ENCODE measurements around the gene RHOT2.

Gene RHOT2

DNA sequence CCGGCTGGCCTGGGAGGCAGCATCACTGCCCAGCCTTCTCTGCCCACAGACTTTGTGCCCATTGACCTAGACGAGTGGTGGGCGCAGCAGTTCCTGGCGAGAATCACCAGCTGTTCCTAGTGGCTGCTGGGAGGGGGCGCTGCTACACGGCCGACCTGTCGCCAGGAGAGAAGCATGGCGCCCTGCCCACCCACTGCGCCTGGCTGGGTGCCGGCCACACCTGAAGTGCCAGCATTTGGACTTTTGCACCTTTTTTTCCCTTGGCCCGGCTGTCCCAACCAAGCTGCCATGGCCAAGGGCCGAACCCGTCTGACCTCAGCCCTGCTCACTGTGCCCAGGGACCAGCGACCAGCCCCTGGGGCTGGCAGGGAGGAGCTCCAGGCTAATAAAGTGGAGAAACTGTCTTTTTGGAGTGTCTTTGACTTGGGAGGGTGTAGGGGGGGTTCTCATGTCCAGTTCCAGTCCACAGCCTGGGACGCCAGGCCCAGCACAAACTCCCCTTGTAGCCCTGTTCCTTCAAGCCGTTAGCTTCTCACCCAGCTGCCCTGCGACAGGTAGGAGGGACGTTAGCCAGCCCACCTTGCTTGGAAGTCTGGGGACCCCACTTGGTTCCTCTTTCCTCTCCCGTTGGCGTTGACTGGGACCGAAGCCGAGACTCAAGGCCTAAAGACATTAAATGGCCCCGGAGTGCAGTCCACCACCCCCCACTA lies 19.7 kb upstream of the RHOT2 start:
- DNase-seq: peak; percentile 17

GRCh38 chr16:648781-649589 lies 18.9 kb upstream of the RHOT2 start, which contains the start of gene WDR90:
WDR90 (plus strand) TSS chr16:649365; CDS start chr16:649417, 52 bp downstream.
- DNase-seq: peak; percentile 75

DNA sequence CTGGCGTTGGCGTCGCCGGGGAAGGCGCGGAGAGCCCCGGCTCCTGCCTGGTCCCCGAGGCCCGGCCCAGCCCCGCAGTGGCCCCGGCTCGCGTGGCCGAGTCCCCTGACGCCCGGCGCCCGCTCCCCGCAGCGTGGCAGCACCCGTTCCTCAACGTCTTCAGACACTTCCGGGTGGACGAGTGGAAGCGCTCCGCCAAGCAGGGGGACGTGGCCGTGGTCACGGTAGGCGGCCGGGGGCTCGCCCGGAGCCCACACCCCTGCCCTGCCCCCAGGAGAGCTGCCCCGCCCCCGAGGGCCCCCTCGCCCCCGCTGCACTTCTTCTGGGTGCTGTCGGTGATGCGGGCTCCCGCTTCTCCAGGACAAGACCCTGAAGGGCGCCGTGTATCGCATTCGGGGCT lies 18.3 kb upstream of the RHOT2 start:
- DNase-seq: no peak

GRCh38 chr16:651844-652243 lies 16.1 kb upstream of the RHOT2 start:
- no peak for DNase-seq

- no peak for DNase-seq
Measured at GRCh38 chr16:652454-653305, 15.3 kb upstream of the RHOT2 start.

- no peak for DNase-seq
Measured at GRCh38 chr16:654034-654433, 13.9 kb upstream of the RHOT2 start.

GRCh38 chr16:657487-657886 lies 10.4 kb upstream of the RHOT2 start:
- DNase-seq: no peak

DNA sequence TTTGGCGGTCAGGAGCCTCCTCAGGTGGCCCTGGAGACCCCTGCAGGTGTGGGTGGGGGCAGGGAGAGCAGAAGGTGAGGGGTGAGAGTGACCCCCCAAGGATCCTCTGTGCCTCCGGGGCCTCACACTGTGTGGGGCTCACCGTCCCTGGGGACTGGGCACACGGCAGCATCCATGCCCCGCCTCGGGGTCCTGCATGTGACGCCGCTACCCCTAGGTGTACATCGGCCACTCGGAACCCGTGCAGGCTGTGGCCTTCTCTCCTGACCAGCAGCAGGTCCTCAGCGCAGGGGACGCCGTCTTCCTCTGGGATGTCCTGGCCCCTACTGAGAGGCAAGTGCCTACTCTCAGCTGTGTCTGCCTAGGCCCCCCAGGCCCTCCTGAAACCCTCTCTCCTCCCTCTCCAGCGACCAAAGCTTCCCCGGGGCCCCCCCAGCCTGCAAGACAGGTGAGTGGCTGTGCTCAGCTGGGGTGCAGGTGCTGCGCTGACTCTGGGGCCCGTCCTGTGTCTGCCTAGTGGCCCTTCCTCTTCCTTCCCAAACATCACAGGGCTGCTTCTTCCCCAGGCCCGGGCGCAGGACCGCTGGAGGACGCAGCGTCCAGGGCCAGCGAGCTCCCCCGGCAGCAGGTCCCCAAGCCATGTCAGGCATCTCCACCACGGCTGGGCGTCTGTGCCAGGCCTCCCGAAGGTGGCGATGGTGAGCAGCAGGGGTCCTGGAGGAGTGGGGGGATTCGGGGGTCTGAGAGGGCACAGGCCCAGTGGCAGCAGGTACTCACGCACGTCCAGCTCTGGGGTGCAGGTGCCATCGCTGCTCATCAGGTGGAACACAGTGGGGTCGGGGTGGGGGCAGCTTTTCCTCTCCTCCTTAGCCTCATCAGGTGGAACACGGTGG lies 9.0 kb upstream of the RHOT2 start:
- DNase-seq: no peak

- DNase-seq: no peak
Measured at GRCh38 chr16:659618-660017, 8.3 kb upstream of the RHOT2 start.

GRCh38 chr16:660132-660458 lies 7.8 kb upstream of the RHOT2 start:
- no peak for DNase-seq

DNA sequence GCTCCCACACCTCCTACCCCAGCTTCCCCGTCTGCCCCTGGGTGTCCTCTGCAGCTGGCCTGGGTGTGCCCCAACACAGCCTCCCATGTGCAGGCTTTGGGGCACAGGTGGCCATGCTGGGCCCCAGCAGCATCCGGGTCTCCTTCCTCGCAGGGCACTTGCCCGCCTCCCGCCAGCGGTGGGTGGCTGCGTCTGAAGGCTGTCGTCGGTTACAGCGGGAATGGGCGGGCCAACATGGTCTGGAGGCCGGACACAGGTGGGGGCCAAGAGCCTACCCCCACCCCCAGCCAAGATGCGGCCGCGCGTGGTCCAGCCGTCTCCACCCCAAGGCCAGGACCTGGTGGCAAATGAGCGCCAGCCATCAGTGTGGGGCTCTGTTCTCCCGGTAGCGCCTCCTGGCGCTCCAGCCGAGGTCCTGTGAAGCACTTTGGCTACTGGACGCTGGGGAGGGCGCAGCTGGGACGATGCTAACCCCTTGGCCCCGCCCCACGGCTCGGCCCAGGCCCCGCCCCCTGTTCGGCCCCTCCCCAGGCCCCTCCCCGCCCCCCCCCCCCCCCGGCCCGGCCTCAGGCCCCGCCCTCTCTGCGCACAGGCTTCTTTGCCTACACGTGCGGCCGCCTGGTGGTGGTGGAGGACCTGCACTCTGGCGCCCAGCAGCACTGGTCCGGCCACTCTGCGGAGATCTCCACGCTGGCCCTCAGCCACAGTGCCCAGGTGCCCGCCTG lies 7.3 kb upstream of the RHOT2 start:
- DNase-seq: no peak

DNA sequence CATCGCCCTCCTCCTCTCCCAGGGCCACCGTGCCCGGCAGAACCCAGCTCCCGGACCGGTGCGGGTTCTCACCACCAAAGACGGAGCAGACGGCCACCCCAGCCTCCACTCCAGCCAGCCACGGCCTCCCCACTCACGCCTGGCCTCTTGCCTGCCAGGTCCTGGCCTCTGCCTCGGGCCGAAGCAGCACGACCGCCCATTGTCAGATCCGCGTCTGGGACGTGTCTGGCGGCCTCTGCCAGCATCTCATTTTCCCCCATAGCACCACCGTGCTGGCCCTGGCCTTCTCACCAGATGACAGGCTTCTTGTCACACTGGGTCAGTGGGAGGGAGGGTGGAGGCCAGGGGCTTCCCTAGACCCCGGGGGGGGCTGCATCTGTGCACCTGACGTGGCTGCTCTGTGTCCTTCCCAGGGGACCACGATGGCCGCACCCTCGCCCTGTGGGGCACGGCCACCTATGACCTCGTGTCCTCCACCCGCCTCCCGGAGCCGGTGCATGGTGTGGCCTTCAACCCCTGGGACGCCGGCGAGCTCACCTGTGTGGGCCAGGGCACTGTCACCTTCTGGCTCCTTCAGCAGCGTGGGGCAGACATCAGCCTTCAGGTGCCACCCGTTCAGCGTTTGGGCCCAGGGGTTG lies 6.6 kb upstream of the RHOT2 start:
- no peak for DNase-seq

DNA sequence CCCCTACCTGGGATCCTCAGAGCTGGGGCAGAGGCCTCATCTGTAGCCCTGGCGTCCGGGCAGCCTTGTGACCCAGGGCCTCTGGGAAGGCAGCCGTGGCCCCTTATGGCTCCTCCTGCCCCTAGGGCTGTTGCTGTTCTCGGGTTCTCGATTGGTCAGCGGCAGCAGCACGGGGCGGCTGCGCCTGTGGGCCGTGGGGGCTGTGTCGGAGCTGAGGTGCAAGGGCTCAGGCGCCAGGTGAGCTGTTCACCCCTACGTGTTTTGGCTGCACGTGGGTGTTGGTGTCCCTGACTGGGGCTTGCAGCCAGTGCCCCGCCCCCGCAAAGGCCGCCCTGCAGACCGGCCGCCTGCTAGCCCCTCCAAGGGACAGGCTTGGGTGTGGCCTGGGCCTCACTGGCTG lies 5.8 kb upstream of the RHOT2 start:
- DNase-seq: no peak

GRCh38 chr16:662597-662996 lies 5.3 kb upstream of the RHOT2 start:
- no peak for DNase-seq

GRCh38 chr16:666572-666971 lies 1.4 kb upstream of the RHOT2 start:
- no peak for DNase-seq

DNA sequence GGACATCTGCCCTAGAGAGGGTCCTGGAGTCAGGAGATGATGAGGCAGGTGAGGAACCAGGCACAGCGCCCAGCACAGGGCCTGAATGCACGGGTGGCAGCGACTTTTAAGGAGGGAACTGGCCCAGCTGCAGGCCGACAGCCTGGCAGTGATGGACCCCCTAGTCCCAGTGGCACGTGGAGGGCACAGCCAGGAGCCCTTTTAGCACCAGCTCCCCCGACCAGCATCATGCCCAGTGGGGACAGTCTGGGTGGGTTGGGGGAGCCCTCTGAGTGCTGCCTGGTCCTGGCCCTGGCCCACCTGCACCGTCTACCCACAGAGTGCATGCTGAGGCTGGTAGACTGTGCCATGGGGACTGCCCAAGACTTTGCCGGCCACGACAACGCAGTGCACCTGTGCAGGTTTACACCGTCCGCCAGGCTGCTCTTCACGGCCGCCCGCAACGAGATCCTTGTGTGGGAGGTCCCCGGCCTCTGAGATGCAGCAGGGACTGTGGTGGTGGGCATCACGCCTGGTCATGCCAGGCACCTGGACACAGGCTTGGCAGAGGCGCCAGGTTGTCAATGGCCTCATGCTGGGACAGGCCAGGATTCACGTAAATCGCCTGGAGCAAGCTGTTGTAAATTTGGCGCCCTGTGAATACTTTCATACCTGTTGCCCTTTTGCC lies 686 bp upstream of the RHOT2 start:
- no peak for DNase-seq

DNA sequence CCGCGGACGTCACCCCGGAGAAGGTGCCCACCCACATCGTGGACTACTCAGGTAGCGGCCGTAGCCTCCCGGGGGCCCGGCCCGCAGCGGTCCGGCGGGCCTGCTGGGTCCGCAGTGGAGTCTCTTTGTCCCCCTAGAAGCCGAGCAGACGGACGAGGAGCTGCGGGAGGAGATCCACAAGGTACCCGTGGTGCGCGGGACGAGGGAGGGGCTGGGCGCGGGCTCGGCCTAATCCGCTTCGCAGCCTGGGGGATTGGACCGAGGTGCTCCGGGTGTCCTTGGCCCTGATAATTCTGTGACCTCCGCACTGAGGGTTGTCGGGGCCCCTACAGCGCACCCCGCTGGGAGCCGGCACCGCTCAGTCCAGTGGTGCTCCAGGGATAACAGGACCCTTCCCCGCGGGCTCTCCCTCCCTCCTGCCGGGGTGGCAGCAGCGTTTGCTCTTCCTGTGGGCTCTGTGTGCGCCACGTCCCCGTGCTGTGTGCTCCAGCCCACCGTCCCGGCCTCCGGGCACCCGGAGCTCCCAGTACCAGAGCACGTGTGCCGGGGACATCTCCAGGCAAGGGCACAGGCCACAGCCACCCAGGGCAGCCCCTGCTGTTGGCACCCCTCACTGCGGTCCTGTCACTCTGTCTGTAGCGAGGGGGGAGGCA lies 713 bp downstream of the RHOT2 start:
- no peak for DNase-seq

- no peak for DNase-seq
Measured at GRCh38 chr16:669666-670065, 1.7 kb downstream of the RHOT2 start.

GRCh38 chr16:670485-671352 lies 2.8 kb downstream of the RHOT2 start:
- no peak for DNase-seq

Measured in GF-D8 (cell line).